Liver (tissue), 9 donors: ENCODE data around the gene SMIM35. TPM values are rescaled to one million over a fixed set of nuclear protein-coding genes. Genes with fewer than 3 reads are reported as not detected.

Experiments
- DNase-seq: peaks from one replicate; pipeline ENCODE4 v3.0.0-alpha.2; 2017; ENCODE audit warnings: low spot score
- H3K27ac ChIP-seq, 2 donors: one replicate each; pipeline ENCODE4 v1.7.0; 2013; ENCODE audit warnings: inconsistent platforms in 2 of 2, low read length in 2 of 2, control low read depth in 1 of 2, low read depth in 1 of 2, mild to moderate bottlenecking in 1 of 2
- H3K27me3 ChIP-seq, 4 donors: one replicate each; pipeline versions ENCODE4 v1.6.1 to v1.7.0; 2013; ENCODE audit warnings: low read length in 3 of 4, inconsistent platforms in 1 of 4, mild to moderate bottlenecking in 1 of 4, moderate library complexity in 1 of 4; ENCODE audit not compliant: control insufficient read depth in 4 of 4, insufficient read depth in 4 of 4
- H3K36me3 ChIP-seq, 4 donors: one replicate each; pipeline versions ENCODE4 v1.6.1 to v1.7.0; 2013; ENCODE audit warnings: low read length in 3 of 4, mild to moderate bottlenecking in 3 of 4, low read depth in 1 of 4, moderate library complexity in 1 of 4; ENCODE audit not compliant: control insufficient read depth in 4 of 4, insufficient read depth in 3 of 4
- H3K4me1 ChIP-seq, 4 donors: one replicate each; pipeline versions ENCODE4 v1.6.1 to v1.7.0; 2013; ENCODE audit warnings: low read length in 3 of 4, mild to moderate bottlenecking in 3 of 4, moderate library complexity in 1 of 4; ENCODE audit not compliant: control insufficient read depth in 4 of 4, insufficient read depth in 4 of 4
- H3K4me3 ChIP-seq, 3 donors: one replicate each; pipeline versions ENCODE4 v1.6.1 to v1.7.0; 2013; ENCODE audit warnings: low read length in 3 of 3, control low read depth in 1 of 3, low read depth in 1 of 3, mild to moderate bottlenecking in 1 of 3
- H3K9ac ChIP-seq, 2 donors: one replicate each; pipeline ENCODE4 v1.7.0; 2013; ENCODE audit warnings: low read length in 2 of 2, mild to moderate bottlenecking in 2 of 2, moderate library complexity in 2 of 2, control low read depth in 1 of 2, low read depth in 1 of 2
- H3K9me3 ChIP-seq, 4 donors: one replicate each; pipeline versions ENCODE4 v1.6.1 to v1.7.0; 2013; ENCODE audit warnings: low read length in 3 of 4; ENCODE audit not compliant: control insufficient read depth in 4 of 4
- CTCF ChIP-seq: fragments of 150-350 bp; IDR thresholded peaks from 2 replicates; pipeline ENCODE4 v1.5.1; 2017; ENCODE audit warnings: improper control_type of control experiment, low read depth, low read length; ENCODE audit not compliant: missing input control
- EGR1 ChIP-seq, 2 donors: IDR thresholded peaks; 2 replicates each; pipeline ENCODE4 v1.6.1; 2016 to 2018; ENCODE audit warnings: antibody characterized with exemption in 2 of 2, low read depth in 2 of 2
- FOXA1 ChIP-seq: IDR thresholded peaks from 2 replicates; pipeline ENCODE4 v1.6.1; 2016; ENCODE audit warnings: antibody characterized with exemption
- FOXA2 ChIP-seq: IDR thresholded peaks from 2 replicates; pipeline ENCODE4 v1.6.1; 2016; ENCODE audit warnings: antibody characterized with exemption
- HNF4A ChIP-seq, 2 donors: conservative IDR thresholded peaks; 2 replicates each; pipeline ENCODE4 v1.6.1; 2016; ENCODE audit warnings: antibody characterized with exemption in 2 of 2, mild to moderate bottlenecking in 2 of 2
- HNF4G ChIP-seq: IDR thresholded peaks from 2 replicates; pipeline ENCODE4 v1.6.1; 2016; ENCODE audit warnings: antibody characterized with exemption
- JUND ChIP-seq, 2 donors: IDR thresholded peaks; 2 replicates each; pipeline ENCODE4 v1.6.1; 2016; ENCODE audit warnings: antibody characterized with exemption in 2 of 2
- MAX ChIP-seq: IDR thresholded peaks from 2 replicates; pipeline ENCODE4 v1.6.1; 2016; ENCODE audit warnings: antibody characterized with exemption
- NR2F2 ChIP-seq: IDR thresholded peaks from 2 replicates; pipeline ENCODE4 v1.6.1; 2016; ENCODE audit warnings: antibody characterized with exemption
- RXRA ChIP-seq, 2 donors: IDR thresholded peaks; 2 replicates each; pipeline ENCODE4 v1.6.1; 2017 to 2018; ENCODE audit warnings: antibody characterized with exemption in 2 of 2, mild to moderate bottlenecking in 1 of 2
- TAF1 ChIP-seq: conservative IDR thresholded peaks from 2 replicates; pipeline ENCODE4 v1.6.1; 2016; ENCODE audit warnings: antibody characterized with exemption, mild to moderate bottlenecking
- WGBS: extraction: QIAGEN DNeasy Blood & Tissue Kit; methylation state at CpG from one replicate; pipeline ENCODE4 v1.1.7; 2013; 5-methylcytosine and 5-hydroxymethylcytosine counted together
- polyA plus RNA-seq, 2 donors: library from polyadenylated mRNA; stranded (reverse) in 1 of 2; unstranded in 1 of 2; fragments of 200-250 nt in 1 of 2; fragments of >200 nt in 1 of 2; fragmentation: Nextera tagmentation in 1 of 2; extraction: Ambion mirVana in 1 of 2; gene quantifications; one replicate each; pipeline versions ENCODE4 v1.2.1 to v1.2.3, GENCODE V29; 2013 to 2015
- total RNA-seq, 2 donors: library from RNA; depleted of rRNA; stranded (reverse); fragments of >200 nt; gene quantifications; one replicate each; pipeline ENCODE4 v1.2.3, GENCODE V29; 2014
- TF ChIP-seq, protein P1 (sequence below): IDR thresholded peaks from 2 replicates; pipeline ENCODE4 v1.6.1; 2016; ENCODE audit warnings: antibody characterized with exemption
- TF ChIP-seq, protein P2 (sequence below): IDR thresholded peaks from 2 replicates; pipeline ENCODE4 v1.6.1; 2016; ENCODE audit warnings: antibody characterized with exemption, mild to moderate bottlenecking
- TF ChIP-seq, protein P3 (sequence below): IDR thresholded peaks from 2 replicates; pipeline ENCODE4 v1.6.1; 2016; ENCODE audit warnings: antibody characterized with exemption
- donor health status: healthy.
- donor health status: healthy.
- donor health status: healthy.
- donor health status: healthy.
- donor health status: healthy.

Gene SMIM35
- total and polyA plus RNA-seq, 4 donors: 0.07 TPM; not detected in 3

GRCh38 chr11:118051136-118051610 is 35.6 kb downstream of the SMIM35 start (continued):
- TF ChIP-seq HNF4A (conservative IDR thresholded peaks at IDR 0.05) (no peak), TAF1 (no peak), RXRA (IDR thresholded peaks at IDR 0.05) (no peak), JUND (IDR thresholded peaks at IDR 0.05) (no peak)
- TF ChIP-seq, protein P1, sequence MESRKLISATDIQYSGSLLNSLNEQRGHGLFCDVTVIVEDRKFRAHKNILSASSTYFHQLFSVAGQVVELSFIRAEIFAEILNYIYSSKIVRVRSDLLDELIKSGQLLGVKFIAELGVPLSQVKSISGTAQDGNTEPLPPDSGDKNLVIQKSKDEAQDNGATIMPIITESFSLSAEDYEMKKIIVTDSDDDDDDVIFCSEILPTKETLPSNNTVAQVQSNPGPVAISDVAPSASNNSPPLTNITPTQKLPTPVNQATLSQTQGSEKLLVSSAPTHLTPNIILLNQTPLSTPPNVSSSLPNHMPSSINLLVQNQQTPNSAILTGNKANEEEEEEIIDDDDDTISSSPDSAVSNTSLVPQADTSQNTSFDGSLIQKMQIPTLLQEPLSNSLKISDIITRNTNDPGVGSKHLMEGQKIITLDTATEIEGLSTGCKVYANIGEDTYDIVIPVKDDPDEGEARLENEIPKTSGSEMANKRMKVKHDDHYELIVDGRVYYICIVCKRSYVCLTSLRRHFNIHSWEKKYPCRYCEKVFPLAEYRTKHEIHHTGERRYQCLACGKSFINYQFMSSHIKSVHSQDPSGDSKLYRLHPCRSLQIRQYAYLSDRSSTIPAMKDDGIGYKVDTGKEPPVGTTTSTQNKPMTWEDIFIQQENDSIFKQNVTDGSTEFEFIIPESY: no peak

GRCh38 chr11:118050208-118050891 is 36.4 kb downstream of the SMIM35 start:
- no peak overlapping the region for H3K4me3 ChIP-seq
- TF ChIP-seq MAX (no peak), CTCF (no peak)
- no peak for DNase-seq
- peaks cover 0 to 6% (median 1%) of the 10 kb centered on the region in 4 donors for H3K4me1 ChIP-seq
- 91% methylated on average over 7 of the region's 7 CpGs for WGBS
- no peaks in the 10 kb centered on the region for H3K9me3 ChIP-seq
- H3K9ac ChIP-seq: no peak overlapping the region
- H3K27me3 ChIP-seq: no peaks in the 10 kb centered on the region
- no peak overlapping the region for H3K27ac ChIP-seq
- H3K36me3 ChIP-seq: no peaks in the 10 kb centered on the region

DNA sequence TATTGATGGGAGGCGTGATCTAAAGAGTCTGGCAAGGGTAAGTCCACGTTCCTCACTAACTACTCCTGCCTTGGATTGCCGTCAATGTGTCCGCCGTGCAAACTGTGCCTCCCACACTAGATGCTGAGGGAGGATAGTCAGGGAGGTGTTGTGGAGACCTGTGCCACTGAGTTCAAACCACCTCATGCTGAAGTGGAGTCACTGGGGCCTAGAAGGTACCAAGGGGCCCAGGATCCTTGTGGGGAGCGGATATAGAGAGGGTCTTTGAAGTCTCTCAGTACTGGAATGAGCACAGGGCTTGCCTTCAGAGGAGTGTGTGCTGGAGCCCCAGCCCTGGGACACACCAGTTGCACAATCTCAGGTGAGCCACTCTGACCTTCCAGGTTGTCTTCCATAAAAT is 37.0 kb downstream of the SMIM35 start:
- H3K9ac ChIP-seq: no peak overlapping the region
- peaks cover 0 to 6% (median 1%) of the 10 kb centered on the region in 4 donors for H3K4me1 ChIP-seq
- H3K9me3 ChIP-seq: no peaks in the 10 kb centered on the region
- H3K36me3 ChIP-seq: no peaks in the 10 kb centered on the region
- WGBS: 92% methylated on average over 6 of the region's 6 CpGs
- H3K27ac ChIP-seq: no peak overlapping the region
- DNase-seq: no peak
- H3K27me3 ChIP-seq: no peaks in the 10 kb centered on the region
- no peak for TF ChIP-seq HNF4G
- no peak for TF ChIP-seq EGR1 (IDR thresholded peaks at IDR 0.05; ENCODE audit: low read depth in 2 of 2)
- TF ChIP-seq MAX: no peak
- TF ChIP-seq FOXA2: no peak
- TF ChIP-seq TAF1: no peak
- no peak for TF ChIP-seq NR2F2
- TF ChIP-seq, protein P2, sequence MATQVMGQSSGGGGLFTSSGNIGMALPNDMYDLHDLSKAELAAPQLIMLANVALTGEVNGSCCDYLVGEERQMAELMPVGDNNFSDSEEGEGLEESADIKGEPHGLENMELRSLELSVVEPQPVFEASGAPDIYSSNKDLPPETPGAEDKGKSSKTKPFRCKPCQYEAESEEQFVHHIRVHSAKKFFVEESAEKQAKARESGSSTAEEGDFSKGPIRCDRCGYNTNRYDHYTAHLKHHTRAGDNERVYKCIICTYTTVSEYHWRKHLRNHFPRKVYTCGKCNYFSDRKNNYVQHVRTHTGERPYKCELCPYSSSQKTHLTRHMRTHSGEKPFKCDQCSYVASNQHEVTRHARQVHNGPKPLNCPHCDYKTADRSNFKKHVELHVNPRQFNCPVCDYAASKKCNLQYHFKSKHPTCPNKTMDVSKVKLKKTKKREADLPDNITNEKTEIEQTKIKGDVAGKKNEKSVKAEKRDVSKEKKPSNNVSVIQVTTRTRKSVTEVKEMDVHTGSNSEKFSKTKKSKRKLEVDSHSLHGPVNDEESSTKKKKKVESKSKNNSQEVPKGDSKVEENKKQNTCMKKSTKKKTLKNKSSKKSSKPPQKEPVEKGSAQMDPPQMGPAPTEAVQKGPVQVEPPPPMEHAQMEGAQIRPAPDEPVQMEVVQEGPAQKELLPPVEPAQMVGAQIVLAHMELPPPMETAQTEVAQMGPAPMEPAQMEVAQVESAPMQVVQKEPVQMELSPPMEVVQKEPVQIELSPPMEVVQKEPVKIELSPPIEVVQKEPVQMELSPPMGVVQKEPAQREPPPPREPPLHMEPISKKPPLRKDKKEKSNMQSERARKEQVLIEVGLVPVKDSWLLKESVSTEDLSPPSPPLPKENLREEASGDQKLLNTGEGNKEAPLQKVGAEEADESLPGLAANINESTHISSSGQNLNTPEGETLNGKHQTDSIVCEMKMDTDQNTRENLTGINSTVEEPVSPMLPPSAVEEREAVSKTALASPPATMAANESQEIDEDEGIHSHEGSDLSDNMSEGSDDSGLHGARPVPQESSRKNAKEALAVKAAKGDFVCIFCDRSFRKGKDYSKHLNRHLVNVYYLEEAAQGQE: no peak
- no peak for TF ChIP-seq CTCF
- no peak for TF ChIP-seq RXRA (IDR thresholded peaks at IDR 0.05)
- TF ChIP-seq FOXA1: no peak
- TF ChIP-seq, protein P3, sequence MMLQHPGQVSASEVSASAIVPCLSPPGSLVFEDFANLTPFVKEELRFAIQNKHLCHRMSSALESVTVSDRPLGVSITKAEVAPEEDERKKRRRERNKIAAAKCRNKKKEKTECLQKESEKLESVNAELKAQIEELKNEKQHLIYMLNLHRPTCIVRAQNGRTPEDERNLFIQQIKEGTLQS: no peak
- no peak for TF ChIP-seq HNF4A (conservative IDR thresholded peaks at IDR 0.05)
- no peak for TF ChIP-seq JUND (IDR thresholded peaks at IDR 0.05)
- no peak overlapping the region for H3K4me3 ChIP-seq
